HUES6 (cell line): Measurements from ENCODE around the gene DGKD.

Source experiments
- H3K27ac ChIP-seq: 2 replicates; pipeline ENCODE4 v1.7.0; 2013; ENCODE audit warnings: low read depth, mild to moderate bottlenecking, low read length, inconsistent platforms
- H3K27me3 ChIP-seq: 2 replicates; pipeline ENCODE4 v1.6.1; 2013; ENCODE audit warnings: low read length; ENCODE audit not compliant: control insufficient read depth, insufficient read depth
- H3K36me3 ChIP-seq: 2 replicates; pipeline ENCODE4 v1.6.1; 2013; ENCODE audit warnings: low read length; ENCODE audit not compliant: control insufficient read depth, insufficient read depth
- H3K4me1 ChIP-seq: 2 replicates; pipeline ENCODE4 v1.6.1; 2013; ENCODE audit warnings: low read length; ENCODE audit not compliant: control insufficient read depth, insufficient read depth
- H3K4me3 ChIP-seq: 2 replicates; pipeline ENCODE4 v1.5.1; 2013; ENCODE audit warnings: low read depth, low read length
- H3K9ac ChIP-seq: one replicate; pipeline ENCODE4 v1.6.1; 2013; ENCODE audit warnings: mild to moderate bottlenecking, low read length
- H3K9me3 ChIP-seq: 2 replicates; pipeline ENCODE4 v1.6.1; 2013; ENCODE audit warnings: low read depth, low read length; ENCODE audit not compliant: control insufficient read depth, insufficient read depth

DGKD gene

DNA sequence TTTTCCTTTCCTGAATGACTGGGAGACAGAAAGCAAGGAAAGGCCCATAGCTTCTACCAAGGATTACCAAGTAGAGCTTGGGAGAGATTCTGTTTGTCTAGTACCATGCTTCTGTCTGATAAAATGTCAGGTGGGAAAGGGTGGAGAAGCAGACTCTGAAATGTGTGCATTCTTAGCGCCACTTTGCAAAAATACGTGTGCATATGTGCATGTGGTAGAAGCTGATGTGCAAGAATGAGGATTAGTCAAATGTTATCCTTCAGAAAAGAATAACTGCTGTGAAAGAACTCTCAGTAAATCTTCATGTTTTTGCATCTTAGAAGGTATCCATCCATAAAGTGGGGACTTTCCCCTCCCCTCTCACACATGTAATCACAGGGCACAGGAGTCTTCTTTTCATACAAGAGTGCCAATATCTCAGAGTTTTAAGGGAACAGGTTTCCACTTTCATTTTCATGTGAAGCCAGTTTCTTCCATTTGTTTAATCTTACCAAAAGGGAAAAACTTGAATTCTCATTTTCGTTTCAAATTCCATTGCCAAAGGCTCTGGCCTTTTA lies 15.4 kb upstream of the DGKD start:
- Histone ChIP-seq H3K9ac (no peak overlapping the region), H3K27me3 (peaks cover 6% of the 10 kb centered on the region; the same call in 1 of the 2 replicates), H3K27ac (no peak overlapping the region), H3K9me3 (peaks cover 6% of the 10 kb centered on the region), H3K4me3 (no peak overlapping the region), H3K36me3 (no peaks in the 10 kb centered on the region), H3K4me1 (no peaks in the 10 kb centered on the region)

DNA sequence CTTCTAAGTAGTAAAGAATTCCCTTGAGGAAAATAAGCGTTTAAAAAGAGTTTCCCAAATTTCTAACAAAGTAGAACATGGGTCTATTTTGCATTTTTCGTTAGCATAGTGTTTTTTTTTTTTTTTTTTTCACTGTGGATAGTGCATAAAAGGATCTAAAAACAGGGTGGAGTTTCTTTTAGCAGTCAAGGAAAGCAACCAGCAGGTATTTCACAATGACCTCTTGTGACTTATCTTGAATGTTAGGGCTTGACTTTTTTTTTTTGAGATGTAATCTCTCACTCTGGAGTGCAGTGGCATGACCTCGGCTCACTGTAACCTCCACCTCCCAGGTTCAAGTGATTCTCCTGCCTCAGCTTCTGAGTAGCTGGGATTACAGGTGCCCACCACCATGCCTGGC lies 14.9 kb upstream of the DGKD start:
- Histone ChIP-seq H3K36me3 (no peaks in the 10 kb centered on the region), H3K4me1 (no peaks in the 10 kb centered on the region), H3K27me3 (peaks cover under 1% of the 10 kb centered on the region; the same call in 1 of the 2 replicates), H3K9me3 (peaks cover 6% of the 10 kb centered on the region), H3K4me3 (no peak overlapping the region), H3K27ac (no peak overlapping the region), H3K9ac (no peak overlapping the region)

DNA sequence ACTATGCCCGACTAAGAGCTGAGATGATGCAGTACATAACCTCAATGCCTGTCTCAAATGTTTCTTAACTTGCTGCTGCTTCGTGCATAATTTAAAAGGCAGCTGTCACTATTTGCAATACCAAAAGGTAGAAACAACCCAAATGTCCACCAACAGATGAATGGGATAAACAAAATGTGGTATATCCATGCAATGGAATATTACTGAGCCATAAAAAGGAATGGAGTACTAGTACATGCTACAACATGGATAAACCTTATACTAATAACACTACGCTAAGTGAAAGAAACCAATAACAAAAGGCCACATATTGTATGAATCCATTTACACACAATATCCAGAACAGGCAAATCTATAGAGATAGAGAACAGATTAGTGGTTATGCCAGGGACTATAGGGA lies 13.0 kb upstream of the DGKD start:
- H3K27me3 ChIP-seq, result no peaks in the 10 kb centered on the region
- H3K9ac ChIP-seq, result no peak overlapping the region
- H3K4me3 ChIP-seq, result no peak overlapping the region
- peaks cover 6% of the 10 kb centered on the region for H3K9me3 ChIP-seq
- no peaks in the 10 kb centered on the region for H3K36me3 ChIP-seq
- no peaks in the 10 kb centered on the region for H3K4me1 ChIP-seq
- no peak overlapping the region for H3K27ac ChIP-seq

DNA sequence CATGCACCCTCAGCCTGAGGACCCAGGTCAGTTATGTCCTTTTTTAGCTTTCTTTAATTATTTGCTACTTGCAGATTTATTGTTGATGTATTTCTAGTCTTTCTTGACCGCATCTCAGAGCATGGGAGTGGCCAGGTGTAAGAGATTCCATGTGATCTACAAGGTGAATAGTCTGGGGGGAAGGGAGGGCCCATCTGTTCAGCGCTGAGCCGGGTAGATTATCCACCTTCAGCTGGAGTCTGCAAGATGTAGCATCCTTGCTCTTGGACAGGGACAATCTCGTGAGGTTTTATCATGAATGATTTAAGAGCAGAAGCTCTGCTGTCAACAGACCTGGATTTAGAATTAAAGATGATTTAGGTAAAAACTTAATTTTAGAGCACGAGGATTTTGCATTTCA lies 12.0 kb upstream of the DGKD start:
- Histone ChIP-seq H3K4me1 (no peaks in the 10 kb centered on the region), H3K9me3 (peaks cover 6% of the 10 kb centered on the region), H3K27ac (no peak overlapping the region), H3K4me3 (no peak overlapping the region), H3K36me3 (no peaks in the 10 kb centered on the region), H3K9ac (no peak overlapping the region), H3K27me3 (no peaks in the 10 kb centered on the region)

DNA sequence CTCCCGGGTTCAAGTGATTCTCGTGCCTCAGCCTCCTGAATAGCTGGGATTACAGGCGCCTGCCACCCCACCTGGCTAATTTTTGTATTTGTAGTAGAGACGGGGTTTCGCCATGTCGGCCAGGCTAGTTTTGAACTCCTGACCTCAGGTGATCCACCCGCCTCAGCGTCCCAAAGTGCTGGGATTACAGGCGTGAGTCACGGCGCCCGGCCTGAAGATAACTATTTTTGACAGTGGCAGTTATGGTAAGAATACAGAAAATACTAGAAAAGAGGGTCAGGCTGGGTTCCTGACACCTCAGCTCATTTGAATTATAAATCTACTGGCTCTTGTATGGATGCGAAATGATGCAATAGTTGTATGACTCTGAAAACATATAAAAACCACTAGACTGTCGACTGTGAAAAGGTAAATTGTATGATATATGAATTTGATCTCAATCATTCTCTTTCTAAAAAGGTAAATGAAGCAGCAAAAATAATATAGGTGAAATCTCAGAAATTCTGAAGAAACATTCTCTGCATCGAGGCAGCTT lies 11.1 kb upstream of the DGKD start:
- H3K27me3 ChIP-seq, result no peaks in the 10 kb centered on the region
- H3K27ac ChIP-seq, result no peak overlapping the region
- H3K4me1 ChIP-seq, result no peaks in the 10 kb centered on the region
- H3K36me3 ChIP-seq, result no peaks in the 10 kb centered on the region
- H3K9me3 ChIP-seq, result peaks cover 6% of the 10 kb centered on the region
- no peak overlapping the region for H3K4me3 ChIP-seq
- H3K9ac ChIP-seq, result no peak overlapping the region

DNA sequence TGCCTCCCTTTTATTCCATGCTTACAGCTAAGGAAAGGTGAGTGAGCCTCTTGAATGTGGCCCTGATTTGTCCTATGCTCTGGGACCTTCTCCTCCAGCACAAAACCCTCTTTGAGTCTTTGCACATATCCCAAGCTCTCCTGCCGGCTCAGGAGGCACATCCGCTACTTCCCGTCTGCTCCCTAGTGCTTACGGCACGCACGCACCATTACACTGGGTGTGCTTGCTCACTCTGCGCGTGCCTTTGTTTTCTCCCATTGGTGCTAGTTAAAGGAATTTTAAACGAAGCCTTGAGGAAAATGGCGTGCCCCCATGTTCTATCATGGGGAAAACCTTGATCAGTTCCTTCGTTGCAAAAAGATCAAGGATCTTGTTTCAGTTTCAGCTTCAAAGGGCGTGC lies 7.9 kb upstream of the DGKD start:
- Histone ChIP-seq H3K4me1 (peaks cover 8% of the 10 kb centered on the region; the same call in 1 of the 2 replicates), H3K9ac (no peak overlapping the region), H3K36me3 (no peaks in the 10 kb centered on the region), H3K27ac (no peak overlapping the region), H3K9me3 (peaks cover 2% of the 10 kb centered on the region), H3K27me3 (no peaks in the 10 kb centered on the region), H3K4me3 (no peak overlapping the region)

DNA sequence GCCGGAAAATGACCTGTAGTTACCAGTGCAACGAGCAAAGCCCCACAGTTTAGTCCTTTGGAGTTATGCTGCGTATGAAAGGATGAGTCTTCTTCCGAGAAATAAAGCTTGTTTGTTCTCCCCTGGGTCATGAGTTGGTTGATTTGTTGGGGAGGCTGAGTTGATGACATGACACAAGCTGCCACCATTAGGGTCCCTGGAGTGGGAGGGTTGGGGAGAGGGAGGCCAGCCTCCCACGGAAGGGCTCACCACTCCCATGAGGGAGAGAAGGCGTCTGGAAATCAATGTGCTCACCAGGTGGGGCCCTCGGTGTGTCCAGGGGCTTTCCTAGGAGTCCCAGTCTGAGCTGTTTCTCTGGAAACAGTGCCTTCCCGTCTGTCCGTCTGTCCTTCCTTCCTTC lies 7.4 kb upstream of the DGKD start:
- no peak overlapping the region for H3K27ac ChIP-seq
- no peaks in the 10 kb centered on the region for H3K9me3 ChIP-seq
- no peaks in the 10 kb centered on the region for H3K36me3 ChIP-seq
- no peaks in the 10 kb centered on the region for H3K27me3 ChIP-seq
- no peak overlapping the region for H3K4me3 ChIP-seq
- no peak overlapping the region for H3K9ac ChIP-seq
- H3K4me1 ChIP-seq, result peaks cover 8% of the 10 kb centered on the region; the same call in 1 of the 2 replicates

DNA sequence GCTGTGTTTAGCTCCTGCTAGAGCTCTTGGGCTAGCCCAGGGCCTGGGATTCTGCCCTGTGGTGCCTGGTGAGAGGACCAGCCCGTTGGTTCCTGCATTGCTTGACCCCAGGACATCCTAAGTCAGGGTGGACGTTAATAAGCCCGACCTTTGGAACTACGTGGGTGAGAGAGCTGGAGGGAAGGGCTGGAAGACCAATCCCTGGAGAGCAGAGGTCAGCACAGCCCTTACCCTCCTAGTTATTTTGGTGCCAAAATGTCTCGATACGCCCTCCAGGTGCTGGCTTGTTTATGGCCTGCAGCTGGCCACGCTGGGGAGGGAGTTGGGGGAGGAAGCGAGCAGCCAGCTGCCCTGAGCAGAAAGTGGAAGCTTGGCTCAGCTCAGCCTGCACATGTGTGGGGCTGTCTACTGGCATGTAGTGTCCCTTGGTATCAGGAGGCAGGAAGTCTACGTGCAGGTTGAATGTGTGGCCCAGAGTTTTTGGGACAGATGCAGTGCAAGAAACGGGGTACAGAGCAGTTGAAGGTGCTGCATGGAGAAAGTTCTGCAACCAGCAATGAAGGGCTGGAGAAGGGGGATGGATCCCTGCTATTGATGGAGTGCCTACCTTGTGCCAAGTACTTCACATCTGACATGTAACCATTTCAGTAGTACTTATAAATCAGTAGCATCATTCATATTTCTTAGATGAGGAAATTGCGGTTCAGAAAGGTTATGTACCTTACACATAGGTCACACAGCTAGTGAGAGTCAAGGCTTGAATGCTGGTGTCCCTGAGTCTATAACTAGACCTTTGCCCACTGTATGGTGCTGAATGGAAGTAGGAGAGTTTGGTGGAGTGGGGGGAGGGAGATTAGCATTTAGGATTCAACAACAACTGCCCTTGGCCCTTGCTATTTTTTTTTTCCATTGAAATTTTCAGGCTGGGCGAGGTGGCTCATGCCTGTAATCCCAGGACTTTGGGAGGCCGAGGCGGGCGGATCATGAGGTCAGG lies 5.0 kb upstream of the DGKD start:
- no peaks in the 10 kb centered on the region for H3K36me3 ChIP-seq
- H3K4me3 ChIP-seq, result no peak overlapping the region
- H3K27me3 ChIP-seq, result peaks cover 3% of the 10 kb centered on the region; the same call in 1 of the 2 replicates
- no peak overlapping the region for H3K9ac ChIP-seq
- no peak overlapping the region for H3K27ac ChIP-seq
- peaks cover 5% of the 10 kb centered on the region; the same call in 1 of the 2 replicates for H3K9me3 ChIP-seq
- peaks cover 16% of the 10 kb centered on the region; the same call in 1 of the 2 replicates for H3K4me1 ChIP-seq

DNA sequence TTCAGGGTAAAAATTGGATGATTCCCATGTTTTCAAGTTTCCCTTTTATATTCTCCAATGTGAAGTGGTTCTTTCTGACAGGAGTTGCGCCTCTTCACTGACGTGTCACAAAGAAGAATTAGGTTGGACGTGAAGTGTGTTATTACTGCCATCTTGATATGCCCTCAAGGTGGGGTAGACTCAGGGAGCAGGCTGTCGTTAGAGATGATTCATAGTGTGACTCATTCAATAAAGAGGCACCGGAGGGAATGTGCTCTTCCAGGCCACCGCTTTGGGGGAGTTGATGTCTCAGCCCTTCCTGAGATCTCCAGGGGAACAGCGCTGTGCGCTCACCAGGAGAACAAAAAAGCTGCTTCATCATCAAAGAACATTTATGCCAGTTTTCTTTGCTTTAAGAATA lies 3.6 kb upstream of the DGKD start:
- Histone ChIP-seq H3K4me1 (peaks cover 16% of the 10 kb centered on the region; the same call in 1 of the 2 replicates), H3K27ac (no peak overlapping the region), H3K27me3 (peaks cover 12% of the 10 kb centered on the region), H3K36me3 (no peaks in the 10 kb centered on the region), H3K9ac (no peak overlapping the region), H3K4me3 (no peak overlapping the region), H3K9me3 (peaks cover 5% of the 10 kb centered on the region; the same call in 1 of the 2 replicates)

DNA sequence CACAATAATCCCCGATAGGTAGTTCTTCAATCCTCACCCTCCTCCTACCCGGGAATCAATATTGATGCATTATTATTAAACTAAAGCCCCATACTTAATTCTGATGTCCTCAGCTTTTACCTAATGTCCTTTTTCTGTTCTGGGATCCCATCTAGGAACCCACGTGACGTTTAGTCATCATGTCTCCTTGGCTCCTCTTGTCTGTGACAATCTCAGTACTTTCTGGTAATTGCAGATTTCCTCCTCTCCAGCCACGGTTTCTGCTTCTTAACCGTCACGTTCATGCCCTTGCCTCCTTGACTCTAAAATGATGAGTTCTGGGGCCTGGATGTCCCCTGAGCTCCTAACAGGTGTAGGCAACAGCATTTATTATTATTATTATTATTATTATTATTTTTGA lies 2.9 kb upstream of the DGKD start:
- H3K27me3 ChIP-seq, result peaks cover 16% of the 10 kb centered on the region
- peaks cover 5% of the 10 kb centered on the region; the same call in 1 of the 2 replicates for H3K9me3 ChIP-seq
- peaks cover 16% of the 10 kb centered on the region; the same call in 1 of the 2 replicates for H3K4me1 ChIP-seq
- H3K4me3 ChIP-seq, result no peak overlapping the region
- no peak overlapping the region for H3K27ac ChIP-seq
- H3K9ac ChIP-seq, result no peak overlapping the region
- no peaks in the 10 kb centered on the region for H3K36me3 ChIP-seq
